ENCODE results near the gene RER1.

RER1 gene, protein sequence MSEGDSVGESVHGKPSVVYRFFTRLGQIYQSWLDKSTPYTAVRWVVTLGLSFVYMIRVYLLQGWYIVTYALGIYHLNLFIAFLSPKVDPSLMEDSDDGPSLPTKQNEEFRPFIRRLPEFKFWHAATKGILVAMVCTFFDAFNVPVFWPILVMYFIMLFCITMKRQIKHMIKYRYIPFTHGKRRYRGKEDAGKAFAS

DNA sequence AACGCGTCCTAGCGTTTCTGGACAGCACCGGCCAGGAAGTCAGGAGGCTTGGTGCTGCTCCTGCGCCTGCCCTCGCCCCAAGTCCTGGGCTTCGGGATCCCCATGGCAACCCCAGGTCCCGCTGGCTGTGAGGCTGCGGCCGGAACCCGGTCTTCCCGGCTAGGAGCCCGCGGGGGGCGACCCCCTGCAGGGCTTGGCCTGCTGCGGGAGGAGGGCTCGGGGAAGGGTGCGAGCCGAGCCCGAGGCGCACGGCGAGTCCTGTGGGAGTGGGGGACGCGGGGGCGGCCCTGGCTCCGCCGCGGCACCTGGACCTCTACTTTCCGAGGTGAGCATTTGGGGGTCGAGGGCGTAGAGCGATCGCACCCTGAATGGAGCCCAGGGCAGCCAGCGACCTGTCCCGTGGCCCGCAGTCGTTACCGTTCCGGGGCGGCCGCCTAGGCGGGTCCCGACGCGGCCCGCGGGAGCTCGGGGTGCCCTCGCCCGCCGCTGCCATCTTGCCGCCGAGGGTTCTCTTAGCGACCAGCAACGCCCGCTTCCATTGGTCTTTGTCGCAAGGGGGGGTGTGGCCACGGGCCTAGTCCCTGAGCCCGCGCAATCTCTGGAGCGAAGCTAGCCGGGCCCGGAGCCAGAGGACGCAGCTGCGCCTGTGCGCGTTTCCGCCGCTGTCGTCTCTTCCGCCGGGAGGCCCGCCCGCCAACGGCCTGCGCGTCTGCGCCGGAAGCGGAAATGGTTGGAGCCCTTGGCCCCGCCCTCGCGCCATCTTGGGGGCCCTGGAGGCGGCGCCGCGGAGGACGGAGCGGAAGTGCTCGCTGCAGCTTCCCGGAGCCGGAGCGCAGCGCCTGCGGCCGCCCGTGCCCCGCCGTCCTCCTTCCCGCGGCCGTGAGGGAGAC lies at the start of gene RER1, which contains the start of gene MORN1:
RER1 (plus strand) TSS at position 801 of the 890 bp plus-strand sequence. CDS start 3,950 bp downstream, outside the sequence.
MORN1 (minus strand) TSS at position 514 of the 890 bp plus-strand sequence; CDS start at position 493, 21 bp downstream.
- DNase-seq (ENCODE audit: low spot score): peak; percentile 98

DNA sequence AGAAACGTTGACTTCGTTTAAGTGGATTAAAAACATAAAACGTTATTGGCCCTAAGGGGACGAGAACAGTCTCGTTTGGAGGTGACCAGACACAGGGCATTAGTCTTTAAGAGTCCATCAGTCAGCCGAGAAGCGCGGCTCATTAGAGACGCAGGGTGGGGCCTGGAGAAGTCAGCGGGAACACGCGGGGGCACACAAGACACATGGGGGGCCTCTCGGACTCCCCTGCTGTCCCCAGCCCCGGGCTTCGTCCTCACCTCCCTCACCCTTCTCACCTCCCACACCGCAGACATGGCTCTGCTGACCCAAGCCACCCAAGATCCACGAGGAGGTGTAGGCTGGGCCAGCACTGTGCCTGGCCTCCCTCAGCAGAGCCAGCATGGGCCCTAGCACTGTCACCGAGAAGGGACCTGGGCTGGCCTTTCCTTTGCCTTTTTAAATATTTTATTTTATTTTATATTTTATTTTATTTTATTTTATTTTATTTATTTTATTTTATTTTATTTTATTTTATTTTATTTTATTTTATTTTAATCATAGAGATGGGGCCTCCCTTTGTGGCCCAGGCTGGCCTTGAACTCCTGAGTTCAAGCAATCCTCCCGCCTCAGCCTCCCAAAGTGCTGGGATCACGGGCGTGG lies 49.1 kb upstream of the RER1 start:
- DNase-seq (ENCODE audit: low spot score): no peak

DNA sequence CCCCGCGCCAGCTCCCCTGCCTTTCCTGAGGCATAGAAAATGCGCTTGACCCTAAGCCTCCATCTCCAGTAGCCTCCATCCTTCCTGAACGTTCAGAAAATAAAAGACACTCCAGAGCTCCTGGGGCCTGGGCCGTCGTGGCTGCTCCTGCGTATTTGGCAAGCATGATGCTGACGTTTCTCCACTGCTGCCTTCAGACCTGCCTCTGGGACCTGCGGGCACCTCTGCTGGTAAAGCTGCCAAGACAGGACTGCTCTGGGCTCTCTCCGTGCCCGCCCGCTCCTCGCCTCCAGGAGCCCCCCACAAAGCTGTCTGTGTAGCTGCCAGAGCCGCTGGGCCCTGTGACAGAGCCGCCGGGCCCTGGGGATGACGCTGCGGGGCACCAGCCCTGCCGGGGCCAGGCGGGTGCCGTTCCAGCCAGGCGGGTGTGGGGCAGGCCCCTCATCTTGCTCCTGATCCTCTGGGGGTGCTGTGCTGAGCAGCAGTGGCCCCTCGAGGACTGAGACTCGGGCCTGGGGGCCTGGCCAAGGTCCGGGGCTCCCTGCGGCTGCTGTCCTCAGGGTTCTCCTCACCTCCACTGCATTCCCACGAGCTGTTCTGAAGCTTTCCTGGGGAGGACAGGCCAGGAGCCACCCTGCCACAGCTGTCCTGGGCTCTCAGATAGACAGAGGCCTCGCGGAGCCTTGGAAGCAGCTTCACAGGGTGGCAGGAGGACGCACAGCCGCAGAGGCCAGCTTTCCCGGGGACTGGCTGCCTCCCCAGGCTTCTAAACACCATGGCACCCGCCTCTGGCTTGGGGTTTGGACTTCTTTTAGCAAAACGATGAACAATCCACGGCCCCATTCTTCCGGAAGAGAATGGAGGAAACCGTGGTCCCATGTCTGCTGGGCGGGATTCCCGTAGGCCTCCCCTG lies 48.4 kb upstream of the RER1 start:
- DNase-seq (ENCODE audit: low spot score): peak; percentile 19

DNA sequence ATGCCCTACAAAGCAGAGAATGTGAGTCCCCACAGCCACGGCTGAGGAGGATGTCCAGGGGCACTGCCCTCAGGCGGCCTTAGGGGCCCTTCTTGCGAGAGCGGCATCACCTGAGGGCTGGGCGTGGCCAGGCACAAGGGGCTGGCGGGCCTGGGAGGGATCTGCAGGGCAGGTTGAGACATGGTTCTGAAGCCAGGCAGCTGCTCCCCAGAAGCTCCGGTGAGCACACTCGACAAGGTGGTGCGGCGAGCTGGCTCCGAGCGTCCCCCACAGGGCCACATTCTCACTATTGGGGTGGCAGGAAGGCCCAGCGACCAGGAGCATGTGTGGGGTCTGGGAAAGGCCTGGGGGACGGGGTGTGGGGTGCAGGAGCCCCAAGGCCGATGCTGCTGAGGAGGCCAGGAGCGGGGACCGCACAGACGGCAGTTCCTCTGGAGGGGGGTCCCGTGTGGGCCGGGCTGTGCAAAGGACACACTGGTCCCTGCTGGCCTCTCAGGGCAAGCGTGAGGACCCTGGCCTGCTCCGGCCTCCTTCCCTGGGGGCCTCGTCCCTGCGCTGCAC lies 47.4 kb upstream of the RER1 start:
- no peak for DNase-seq (ENCODE audit: low spot score)

DNA sequence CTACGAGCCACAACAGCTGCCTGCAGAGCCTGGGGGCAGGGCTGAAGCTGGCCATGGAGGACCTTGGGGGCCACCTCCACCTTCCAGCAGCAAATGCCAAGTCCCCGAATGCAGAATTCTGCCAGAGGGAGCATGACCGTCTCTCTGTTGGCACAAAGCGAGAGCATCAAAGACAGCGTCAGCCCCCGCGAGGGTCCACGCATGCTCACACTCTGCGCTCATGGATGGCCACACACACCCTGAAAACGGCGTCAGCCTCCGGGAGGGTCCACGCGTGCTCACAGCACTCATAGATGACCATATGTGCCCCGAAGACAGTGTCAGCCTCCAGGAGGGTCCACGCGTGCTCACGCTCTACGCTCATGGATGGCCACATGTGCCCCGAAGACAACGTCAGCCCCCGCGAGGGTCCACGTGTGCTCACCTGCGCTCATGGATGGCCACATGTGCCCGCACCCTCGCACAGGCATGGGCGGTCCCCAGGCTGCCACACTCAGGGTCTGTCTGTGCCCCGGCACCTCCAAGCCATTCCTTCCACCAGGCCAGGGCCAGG lies 46.8 kb upstream of the RER1 start:
- DNase-seq (ENCODE audit: low spot score): no peak

DNA sequence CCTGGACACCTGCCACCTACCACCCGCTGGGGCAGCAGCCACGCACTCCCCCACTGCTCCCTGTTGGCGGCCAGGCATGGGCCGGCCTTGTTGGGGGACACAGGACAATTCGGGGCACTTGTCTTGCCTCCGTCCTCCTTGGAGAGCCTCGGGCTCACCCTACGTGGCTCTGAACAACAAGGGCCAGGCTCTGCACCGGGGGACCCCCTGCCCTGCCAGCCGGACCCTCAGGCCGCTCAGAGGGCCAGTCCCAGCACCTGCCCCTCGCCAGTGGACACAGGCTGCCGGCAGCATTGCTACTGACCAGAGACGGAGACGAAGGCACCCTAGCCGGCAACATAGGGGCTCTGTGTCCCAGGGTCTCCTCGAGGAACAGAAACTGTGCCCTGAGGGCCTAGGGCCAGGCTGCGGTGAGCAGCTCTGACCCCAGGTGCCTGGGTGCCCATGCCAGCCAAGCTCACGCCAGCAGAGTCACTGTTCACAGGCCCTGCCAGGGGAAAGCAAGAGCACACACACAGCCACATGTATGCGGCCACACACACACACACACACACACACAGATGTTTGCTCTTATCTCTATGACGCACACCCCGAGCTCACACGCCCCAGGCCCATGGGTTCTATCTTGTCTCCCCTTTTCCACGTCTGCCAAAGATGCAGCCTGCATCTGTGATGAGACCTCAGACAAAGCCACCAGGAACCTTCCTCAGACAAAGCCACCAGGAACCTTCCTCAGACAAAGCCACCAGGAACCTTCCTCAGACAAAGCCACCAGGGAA lies 46.2 kb upstream of the RER1 start:
- DNase-seq (ENCODE audit: low spot score): no peak

DNA sequence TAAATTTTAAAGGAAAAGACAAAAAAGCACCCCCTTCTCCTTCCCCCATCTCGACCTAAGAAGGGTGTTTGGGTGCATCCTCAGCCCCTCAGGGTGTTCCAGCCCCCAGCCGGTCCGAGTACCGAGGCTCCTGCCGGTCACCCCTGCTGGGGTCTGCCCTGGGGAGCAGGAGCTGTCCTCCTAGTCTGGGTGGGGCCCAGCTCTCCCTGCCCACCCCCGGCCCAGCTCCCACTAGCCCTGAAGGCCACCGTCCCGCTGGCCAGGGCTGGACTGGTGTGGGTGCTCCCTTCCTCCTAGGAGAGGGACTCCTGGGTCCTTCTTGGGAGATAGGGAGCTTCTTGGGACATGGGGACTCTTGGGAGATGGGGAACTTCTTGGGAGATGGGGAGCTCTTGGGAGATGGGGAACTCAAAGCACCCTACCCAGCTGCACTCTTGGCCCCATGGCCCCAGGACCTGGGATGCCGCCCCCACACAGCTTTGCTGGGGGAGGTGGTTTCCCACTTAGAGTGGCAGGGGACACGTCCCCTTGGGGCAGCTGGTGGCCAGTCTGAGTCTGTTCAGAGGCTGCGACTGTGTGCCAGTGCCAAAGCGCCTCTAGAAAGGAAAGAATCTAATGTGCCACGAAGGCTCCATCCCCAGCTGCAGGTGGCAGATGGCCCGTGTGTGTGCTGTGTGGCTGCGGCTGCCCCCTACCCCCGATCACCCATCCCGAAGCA lies 44.8 kb upstream of the RER1 start:
- DNase-seq (ENCODE audit: low spot score): no peak

DNA sequence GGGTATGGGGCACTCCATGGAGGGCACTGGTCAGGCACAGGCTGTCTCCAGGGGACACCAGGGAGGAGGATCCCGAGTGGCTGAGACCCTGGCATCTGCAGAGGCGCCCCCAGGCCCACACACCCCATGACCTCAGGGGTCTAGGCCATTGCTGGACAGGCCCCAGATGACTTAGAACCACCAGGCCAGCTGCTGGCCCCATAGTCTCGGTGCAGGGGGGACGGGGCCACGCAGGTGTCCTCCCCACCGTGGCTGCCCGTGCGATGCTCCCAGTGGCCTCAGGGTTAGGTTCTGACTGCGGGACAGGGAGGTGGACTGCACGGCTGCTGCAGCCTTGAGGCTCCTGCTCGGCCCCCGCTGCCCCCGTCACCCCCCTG lies 44.2 kb upstream of the RER1 start:
- DNase-seq (ENCODE audit: low spot score): no peak

DNA sequence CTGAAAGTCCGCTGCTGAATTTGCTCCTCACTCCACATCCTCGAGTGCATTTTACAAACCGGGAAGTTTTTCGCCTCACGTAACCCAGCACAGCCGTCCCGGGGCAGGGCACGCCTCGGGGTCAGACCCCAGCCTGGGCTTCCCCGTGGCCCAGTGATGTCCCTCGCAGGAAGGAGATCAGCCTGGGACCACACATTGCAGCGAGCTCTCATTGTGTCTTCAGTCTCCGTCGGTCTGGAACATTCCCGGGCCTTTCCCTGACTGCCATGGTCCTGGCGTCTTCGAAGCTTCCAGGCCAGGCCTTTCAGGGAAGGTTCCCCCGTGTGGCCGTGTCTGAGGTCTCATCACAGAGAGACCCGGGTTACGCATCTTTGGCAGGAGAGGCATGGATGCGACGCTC lies 43.7 kb upstream of the RER1 start:
- no peak for DNase-seq (ENCODE audit: low spot score)

DNA sequence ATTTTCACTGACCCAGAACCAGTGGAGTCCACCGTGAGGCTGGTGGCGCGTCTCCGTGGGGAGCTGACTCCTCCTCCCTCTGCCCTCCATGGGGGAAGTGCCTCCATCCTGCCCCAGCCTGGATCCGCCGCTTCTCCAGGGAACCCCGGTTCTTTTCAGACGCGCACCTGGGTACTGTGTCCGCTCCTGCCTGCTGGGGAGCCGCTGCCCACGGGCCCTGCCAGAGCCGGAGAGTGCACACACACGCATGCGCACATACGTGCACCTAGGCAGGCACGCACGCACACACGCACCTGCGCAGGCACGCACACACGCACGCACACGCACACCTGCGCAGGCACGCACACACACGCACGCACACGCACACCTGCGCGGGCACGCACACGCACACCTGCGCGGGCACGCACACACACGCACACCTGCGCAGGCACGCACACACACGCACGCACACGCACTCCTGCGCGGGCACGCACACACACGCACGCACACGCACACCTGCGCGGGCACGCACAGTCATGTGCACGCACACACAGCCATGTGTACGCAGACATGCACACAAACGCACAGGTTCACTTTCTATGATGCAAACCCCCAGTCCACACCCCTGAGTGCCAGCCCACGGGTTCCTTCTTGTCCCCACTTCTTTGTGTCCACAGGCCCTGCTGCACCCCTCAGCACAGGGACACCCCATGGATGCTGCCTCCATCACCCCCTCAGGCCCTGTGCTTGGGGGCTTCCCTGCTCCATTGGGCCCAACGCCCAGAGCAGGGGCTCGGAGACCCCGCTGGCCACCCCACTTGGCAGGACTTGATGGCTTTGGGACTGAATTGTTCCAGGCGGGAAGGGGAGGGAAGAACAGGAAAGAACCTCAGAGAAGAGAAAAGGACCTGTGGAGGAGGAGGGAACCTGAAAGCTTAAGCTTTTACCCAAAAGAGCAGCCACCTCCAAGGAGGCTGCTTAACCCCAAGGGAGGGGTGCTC lies 43.0 kb upstream of the RER1 start:
- DNase-seq (ENCODE audit: low spot score): no peak

DNA sequence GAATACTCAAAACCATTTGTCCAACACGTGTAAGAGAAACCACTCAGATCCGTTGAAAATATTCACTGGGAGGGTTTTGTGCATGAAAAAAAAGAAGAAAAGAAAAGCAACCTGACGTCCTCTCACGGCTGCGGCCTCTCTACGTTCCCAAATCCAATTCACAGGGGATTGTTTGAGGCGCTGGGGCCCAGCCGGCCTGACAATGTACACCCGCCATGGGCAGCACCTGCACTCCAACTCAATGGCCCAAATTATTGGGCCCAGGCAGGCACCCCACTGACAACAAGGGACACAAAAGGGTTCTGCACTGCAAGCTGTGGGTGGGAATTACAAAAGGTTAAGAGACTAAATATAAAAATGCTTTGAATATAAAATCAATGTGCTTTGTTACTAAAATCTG lies 41.8 kb upstream of the RER1 start:
- no peak for DNase-seq (ENCODE audit: low spot score)

DNA sequence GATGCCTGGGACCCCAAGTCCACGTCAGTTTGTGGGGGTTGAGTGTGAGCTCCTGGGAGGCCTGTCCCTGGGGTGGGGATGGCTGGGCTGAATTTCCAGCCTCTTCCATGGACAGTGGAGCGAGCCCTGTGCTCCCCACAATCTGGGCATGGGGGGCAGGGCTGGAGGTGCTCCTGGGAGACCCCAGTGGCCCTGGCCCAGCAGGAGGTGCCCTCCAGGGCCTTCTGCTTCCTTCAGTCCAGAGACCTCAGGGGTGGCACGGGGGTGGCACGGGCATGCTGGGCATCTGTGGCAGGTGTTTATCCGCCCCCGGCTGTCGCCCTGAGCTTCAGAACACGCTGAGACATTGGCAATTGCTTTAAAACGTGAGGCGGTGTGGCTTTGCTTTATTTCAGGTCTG lies 41.1 kb upstream of the RER1 start:
- DNase-seq (ENCODE audit: low spot score): no peak

DNA sequence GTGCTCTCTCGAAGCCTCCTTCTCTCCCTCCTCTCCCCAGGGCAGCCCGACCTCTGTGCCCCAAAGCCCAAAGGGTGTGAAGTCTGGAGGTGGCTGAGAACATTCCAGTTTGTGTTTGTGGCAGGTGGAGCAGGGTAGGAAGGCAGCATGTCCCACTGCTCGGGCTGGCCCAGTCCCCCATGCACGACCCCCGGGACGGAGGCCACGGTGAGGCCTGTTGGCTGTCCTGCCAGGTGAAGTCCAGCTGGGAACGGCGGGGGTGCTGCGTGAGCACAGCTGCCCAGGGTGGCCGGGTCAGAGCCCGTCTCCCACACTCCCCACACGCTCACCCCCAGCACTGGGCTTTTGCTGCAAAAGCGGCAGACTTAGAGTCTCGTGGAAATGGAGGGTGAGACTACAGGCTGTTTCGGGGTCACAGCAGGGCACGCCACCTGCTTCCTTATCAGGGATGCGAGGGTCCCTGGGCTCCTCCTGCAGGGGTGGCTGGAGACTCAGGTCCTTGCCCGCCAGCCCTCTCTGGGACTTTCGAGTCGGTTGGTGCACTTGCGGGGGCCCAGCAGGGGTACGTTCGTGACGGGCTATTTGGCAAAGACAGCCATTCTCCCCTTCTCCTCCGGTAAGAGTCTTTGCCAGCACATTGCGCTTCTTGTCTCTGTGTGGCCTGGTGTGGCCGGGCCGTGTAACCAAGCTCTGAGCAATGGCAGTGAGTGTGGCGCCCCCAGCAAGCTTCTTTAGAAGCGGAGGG lies 40.6 kb upstream of the RER1 start:
- no peak for DNase-seq (ENCODE audit: low spot score)

DNA sequence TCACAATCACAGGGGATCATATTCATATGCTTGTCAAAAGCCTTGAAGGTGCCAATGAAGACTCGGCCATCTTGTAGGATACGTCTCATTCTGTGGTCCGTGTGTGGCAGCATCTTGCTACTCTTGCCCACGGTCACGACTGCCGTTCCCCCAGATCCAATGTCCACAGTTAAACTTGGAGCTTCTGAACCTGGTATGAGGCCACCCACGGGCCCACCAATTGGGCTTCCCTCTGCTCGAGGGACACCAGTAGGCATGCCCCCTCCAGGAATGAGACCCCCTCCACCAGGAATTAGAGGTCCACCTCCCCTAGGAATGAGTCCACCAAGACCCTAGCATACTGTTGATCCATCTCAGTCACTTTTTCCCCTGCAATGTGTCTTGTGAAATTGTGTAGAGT lies 39.9 kb upstream of the RER1 start:
- no peak for DNase-seq (ENCODE audit: low spot score)

DNA sequence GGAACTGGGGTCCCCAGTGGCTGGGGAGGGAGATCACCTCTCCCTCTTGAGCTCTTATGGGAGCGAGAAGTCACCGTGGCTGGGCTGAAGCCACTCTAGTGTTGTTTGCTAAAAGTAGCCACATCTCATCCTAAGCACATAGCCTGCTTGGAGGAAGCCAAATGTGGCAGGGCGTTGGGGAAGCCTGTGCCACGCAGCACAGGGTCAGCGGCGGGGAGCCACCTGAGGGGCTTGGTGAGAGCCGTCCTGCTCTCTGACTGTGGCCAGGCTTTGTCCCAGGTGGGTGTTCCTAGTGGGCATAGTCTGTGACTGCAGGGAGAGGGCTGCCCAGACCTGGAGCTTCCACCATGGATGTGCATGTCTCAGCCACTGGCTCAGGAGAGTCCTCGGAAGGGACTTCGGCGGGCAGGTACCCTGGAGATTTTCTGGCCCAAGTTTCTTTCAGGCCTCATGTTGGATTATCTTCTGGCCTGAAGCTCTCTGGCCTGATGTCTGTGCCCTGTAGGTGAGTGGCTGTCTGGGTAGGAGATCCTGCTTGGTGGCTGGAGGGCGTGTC lies 39.2 kb upstream of the RER1 start:
- no peak for DNase-seq (ENCODE audit: low spot score)

DNA sequence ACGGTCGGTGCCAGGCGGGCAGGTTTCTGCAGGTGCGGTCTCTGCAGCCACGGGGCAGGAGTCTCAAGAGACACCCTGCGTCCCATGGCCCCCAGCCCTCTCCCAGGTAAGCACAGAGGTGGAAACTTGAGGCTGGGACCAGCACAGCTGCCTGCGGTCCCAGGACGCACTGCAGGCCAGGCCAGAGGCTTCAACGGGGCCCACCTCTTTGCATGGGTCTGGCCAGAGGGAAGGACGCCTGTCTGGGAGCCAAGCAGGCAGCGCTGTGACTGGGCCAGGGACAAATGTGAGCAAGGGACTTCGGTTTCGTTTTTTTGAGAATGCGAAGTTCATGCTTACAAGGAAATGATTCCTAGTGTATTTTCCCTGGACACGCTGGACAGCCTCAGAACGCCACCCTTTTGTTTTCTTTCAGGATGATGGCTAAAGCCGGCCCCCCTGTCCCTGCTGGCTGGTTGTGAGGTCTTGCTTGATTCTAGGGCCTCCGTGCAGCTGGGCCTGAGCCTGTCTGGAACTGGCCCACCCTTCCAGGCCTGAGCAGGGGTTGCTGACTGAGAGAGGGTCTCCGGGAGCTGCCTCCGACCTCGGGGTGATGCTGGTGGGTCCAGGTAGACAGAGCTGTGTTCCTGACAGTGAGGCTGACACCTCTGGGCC lies 38.6 kb upstream of the RER1 start:
- DNase-seq (ENCODE audit: low spot score): no peak
